ENCODE measurements around the gene DEFB116. TPM values are rescaled to one million over a fixed set of nuclear protein-coding genes. Genes with fewer than 3 reads are reported as not detected.

The DEFB116 gene, protein sequence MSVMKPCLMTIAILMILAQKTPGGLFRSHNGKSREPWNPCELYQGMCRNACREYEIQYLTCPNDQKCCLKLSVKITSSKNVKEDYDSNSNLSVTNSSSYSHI
- not detected for polyA plus RNA-seq (2013, experiment 1 of 2)
- polyA plus RNA-seq (2013, experiment 2 of 2): not detected

DNA sequence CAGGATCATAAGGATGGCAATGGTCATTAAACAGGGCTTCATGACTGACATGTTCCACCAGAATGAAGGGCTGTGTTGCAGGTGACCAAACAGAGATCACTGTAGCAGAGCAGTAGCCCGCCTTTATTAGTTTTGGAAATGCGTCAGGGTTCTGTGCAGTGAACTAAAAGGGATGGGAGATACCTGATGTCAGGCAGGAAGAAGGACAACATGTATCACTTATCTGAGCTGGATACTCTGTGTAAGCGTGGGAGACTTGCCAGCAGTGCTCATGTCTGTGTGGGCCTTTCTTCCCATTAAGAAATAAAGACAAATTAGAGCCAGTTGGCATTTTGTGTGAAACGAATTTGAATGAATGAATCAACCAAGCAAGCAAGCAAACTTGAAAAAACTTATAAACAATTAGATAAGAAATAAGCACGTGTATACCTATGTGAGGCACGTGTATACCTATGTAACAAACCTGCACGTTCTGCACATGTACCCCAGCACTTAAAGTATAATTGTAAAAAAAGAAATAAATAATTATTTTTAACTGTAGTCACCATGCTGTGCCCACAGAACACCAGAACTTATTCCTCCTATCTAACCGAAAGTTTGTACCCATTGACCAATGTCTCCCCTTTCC is at the start of gene DEFB116:
TSS of gene DEFB116 (minus strand) at position 51 of the 628 bp plus-strand sequence. CDS start at position 51, 0 bp downstream.
- Histone ChIP-seq H4K8ac (ENCODE audit: low read length) (no peak within 1 kb of the TSS), H3K18ac (ENCODE audit: low read depth in 1 of 2, low read length in 2 of 2) (no peak within 1 kb of the TSS), H3K4ac (ENCODE audit: low read depth in 1 of 2, low read length in 2 of 2) (no peak within 1 kb of the TSS), H2BK5ac (ENCODE audit: low read depth, low read length, poor library complexity, severe bottlenecking) (no peak within 1 kb of the TSS), H4K91ac (ENCODE audit: low read length) (no peak within 1 kb of the TSS), H3K36me3 (ENCODE audit: control insufficient read depth in 1 of 2, insufficient read depth in 2 of 2, low read depth in 1 of 2, low read length in 2 of 2) (no peaks in the 10 kb centered on the region), H2BK120ac (ENCODE audit: low read depth, low read length) (no peak within 1 kb of the TSS), H2AK5ac (ENCODE audit: low read length, severe bottlenecking) (no peak within 1 kb of the TSS), H3K4me1 (ENCODE audit: control insufficient read depth, insufficient read depth, low read depth, low read length) (no peaks in the 10 kb centered on the region), H3K27ac (ENCODE audit: low read length, poor library complexity, severe bottlenecking) (no peak within 1 kb of the TSS), H3K9me3 (ENCODE audit: control insufficient read depth, low read length) (peaks cover 4% of the 10 kb centered on the region), H3K23ac (ENCODE audit: low read length in 2 of 2) (no peak within 1 kb of the TSS), H3K4me3 (ENCODE audit: insufficient read depth in 1 of 2, low read depth in 1 of 2, low read length in 2 of 2) (no peak within 1 kb of the TSS), H2BK15ac (ENCODE audit: low read depth, poor library complexity, severe bottlenecking) (no peak within 1 kb of the TSS), H3K14ac (ENCODE audit: low read length in 2 of 2) (no peak within 1 kb of the TSS), H2AFZ (ENCODE audit: low read depth, low read length) (no peak within 1 kb of the TSS), H3K79me1 (replicated peaks; ENCODE audit: low read length, poor library complexity, severe bottlenecking) (no peaks in the 10 kb centered on the region), H2BK12ac (ENCODE audit: low read length in 2 of 2) (no peak within 1 kb of the TSS), H3K4me2 (ENCODE audit: low read length, poor library complexity, severe bottlenecking) (no peak within 1 kb of the TSS), H3K27me3 (ENCODE audit: control insufficient read depth in 1 of 2, insufficient read depth in 1 of 2, low read length in 2 of 2) (no peaks in the 10 kb centered on the region), H3K9ac (ENCODE audit: low read length) (no peak within 1 kb of the TSS)
- no peak for DNase-seq
- WGBS: 48% methylated on average over 5 of the region's 8 CpGs

DNA sequence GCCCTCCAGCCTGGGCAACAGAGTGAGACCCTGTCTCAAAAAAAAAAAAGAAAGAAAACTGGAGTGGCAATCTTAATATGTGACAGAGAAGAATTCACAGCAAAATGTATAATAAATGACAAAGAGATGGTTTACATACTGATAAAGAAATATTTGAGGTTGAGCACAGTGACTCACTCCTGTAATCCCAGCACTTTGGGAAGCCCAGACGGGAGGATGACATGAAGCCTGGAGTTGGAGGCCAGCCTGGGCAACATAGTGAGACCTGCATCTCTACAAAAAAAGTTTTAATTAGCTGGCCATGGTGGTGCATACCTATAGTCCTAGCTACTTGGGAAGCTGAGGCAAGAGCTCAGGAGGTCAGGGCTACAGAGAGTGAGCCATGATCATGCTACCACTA is 47.6 kb upstream of the DEFB116 start:
- Histone ChIP-seq H2BK5ac (ENCODE audit: low read depth, low read length, poor library complexity, severe bottlenecking) (no peak overlapping the region), H4K91ac (ENCODE audit: low read length) (no peak overlapping the region), H3K27ac (ENCODE audit: low read length, poor library complexity, severe bottlenecking) (no peak overlapping the region), H3K79me1 (replicated peaks; ENCODE audit: low read length, poor library complexity, severe bottlenecking) (no peaks in the 10 kb centered on the region), H4K8ac (ENCODE audit: low read length) (no peak overlapping the region), H3K27me3 (ENCODE audit: control insufficient read depth in 1 of 2, insufficient read depth in 1 of 2, low read length in 2 of 2) (no peaks in the 10 kb centered on the region), H3K9ac (ENCODE audit: low read length) (no peak overlapping the region), H3K14ac (ENCODE audit: low read length in 2 of 2) (no peak overlapping the region), H3K36me3 (ENCODE audit: control insufficient read depth in 1 of 2, insufficient read depth in 2 of 2, low read depth in 1 of 2, low read length in 2 of 2) (no peaks in the 10 kb centered on the region), H2BK15ac (ENCODE audit: low read depth, poor library complexity, severe bottlenecking) (no peak overlapping the region), H2AFZ (ENCODE audit: low read depth, low read length) (no peak overlapping the region), H3K23ac (ENCODE audit: low read length in 2 of 2) (no peak overlapping the region), H3K4me2 (ENCODE audit: low read length, poor library complexity, severe bottlenecking) (no peak overlapping the region), H2BK120ac (ENCODE audit: low read depth, low read length) (no peak overlapping the region), H2BK12ac (ENCODE audit: low read length in 2 of 2) (no peak overlapping the region), H3K4me3 (ENCODE audit: insufficient read depth in 1 of 2, low read depth in 1 of 2, low read length in 2 of 2) (no peak overlapping the region), H3K4ac (ENCODE audit: low read depth in 1 of 2, low read length in 2 of 2) (no peak overlapping the region), H2AK5ac (ENCODE audit: low read length, severe bottlenecking) (no peak overlapping the region), H3K9me3 (ENCODE audit: control insufficient read depth, low read length) (no peaks in the 10 kb centered on the region), H3K18ac (ENCODE audit: low read depth in 1 of 2, low read length in 2 of 2) (no peak overlapping the region), H3K4me1 (ENCODE audit: control insufficient read depth, insufficient read depth, low read depth, low read length) (no peaks in the 10 kb centered on the region)
- no peak for DNase-seq
- 38% methylated on average over 1 of the region's 1 CpG for WGBS

DNA sequence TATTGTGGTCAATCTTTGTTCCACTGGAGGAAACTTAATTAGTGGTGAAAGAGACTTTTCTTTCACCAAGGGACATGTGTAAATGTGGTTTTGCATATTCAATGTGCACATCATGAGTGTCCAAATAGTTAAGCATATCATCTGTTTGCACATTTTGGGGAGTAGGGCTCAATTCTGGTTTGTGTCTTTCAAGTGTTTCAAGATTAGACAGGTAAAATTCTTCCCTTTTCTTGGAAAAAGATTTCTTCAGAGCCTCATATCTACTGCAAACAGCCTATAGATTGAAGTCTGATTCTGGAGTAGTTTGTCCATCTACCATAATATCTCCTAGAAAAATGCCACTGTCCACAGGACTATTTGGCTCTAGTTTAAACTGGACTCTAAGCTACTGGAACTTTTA is 33.1 kb upstream of the DEFB116 start:
- no peak for DNase-seq
- Histone ChIP-seq H3K14ac (ENCODE audit: low read length in 2 of 2) (no peak overlapping the region), H2BK15ac (ENCODE audit: low read depth, poor library complexity, severe bottlenecking) (no peak overlapping the region), H3K36me3 (ENCODE audit: control insufficient read depth in 1 of 2, insufficient read depth in 2 of 2, low read depth in 1 of 2, low read length in 2 of 2) (no peaks in the 10 kb centered on the region), H3K4ac (ENCODE audit: low read depth in 1 of 2, low read length in 2 of 2) (no peak overlapping the region), H2BK5ac (ENCODE audit: low read depth, low read length, poor library complexity, severe bottlenecking) (no peak overlapping the region), H4K91ac (ENCODE audit: low read length) (no peak overlapping the region), H3K27ac (ENCODE audit: low read length, poor library complexity, severe bottlenecking) (no peak overlapping the region), H3K4me2 (ENCODE audit: low read length, poor library complexity, severe bottlenecking) (no peak overlapping the region), H3K23ac (ENCODE audit: low read length in 2 of 2) (no peak overlapping the region), H4K8ac (ENCODE audit: low read length) (no peak overlapping the region), H3K4me3 (ENCODE audit: insufficient read depth in 1 of 2, low read depth in 1 of 2, low read length in 2 of 2) (no peak overlapping the region), H2BK12ac (ENCODE audit: low read length in 2 of 2) (no peak overlapping the region), H3K4me1 (ENCODE audit: control insufficient read depth, insufficient read depth, low read depth, low read length) (no peaks in the 10 kb centered on the region), H2AK5ac (ENCODE audit: low read length, severe bottlenecking) (no peak overlapping the region), H3K9ac (ENCODE audit: low read length) (no peak overlapping the region), H2AFZ (ENCODE audit: low read depth, low read length) (no peak overlapping the region), H3K79me1 (replicated peaks; ENCODE audit: low read length, poor library complexity, severe bottlenecking) (no peaks in the 10 kb centered on the region), H3K9me3 (ENCODE audit: control insufficient read depth, low read length) (no peaks in the 10 kb centered on the region), H2BK120ac (ENCODE audit: low read depth, low read length) (no peak overlapping the region), H3K27me3 (ENCODE audit: control insufficient read depth in 1 of 2, insufficient read depth in 1 of 2, low read length in 2 of 2) (no peaks in the 10 kb centered on the region), H3K18ac (ENCODE audit: low read depth in 1 of 2, low read length in 2 of 2) (no peak overlapping the region)

DNA sequence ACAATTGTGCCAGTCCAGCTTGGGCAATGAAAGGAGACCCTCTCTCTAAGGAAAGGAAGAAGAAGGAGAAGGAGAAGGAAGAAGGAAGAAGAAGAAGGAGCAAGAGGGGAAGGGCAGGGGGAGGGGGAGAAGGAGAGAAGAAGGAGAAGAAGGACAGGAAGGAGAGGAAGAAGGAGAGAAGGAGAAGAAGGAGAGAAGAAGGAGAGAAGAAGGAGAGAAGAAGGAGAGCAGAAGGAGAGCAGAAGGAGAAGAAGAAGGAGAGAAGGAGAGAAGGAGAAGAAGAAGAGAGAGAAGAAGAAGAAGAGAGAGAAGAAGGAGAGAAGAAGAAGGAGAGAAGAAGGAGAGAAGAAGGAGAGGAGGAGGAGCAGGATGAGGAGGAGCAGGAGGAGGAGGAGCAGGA is 22.5 kb upstream of the DEFB116 start:
- Histone ChIP-seq H3K36me3 (ENCODE audit: control insufficient read depth in 1 of 2, insufficient read depth in 2 of 2, low read depth in 1 of 2, low read length in 2 of 2) (no peaks in the 10 kb centered on the region), H4K91ac (ENCODE audit: low read length) (no peak overlapping the region), H4K8ac (ENCODE audit: low read length) (no peak overlapping the region), H3K14ac (ENCODE audit: low read length in 2 of 2) (no peak overlapping the region), H3K27me3 (ENCODE audit: control insufficient read depth in 1 of 2, insufficient read depth in 1 of 2, low read length in 2 of 2) (no peaks in the 10 kb centered on the region), H3K4me2 (ENCODE audit: low read length, poor library complexity, severe bottlenecking) (no peak overlapping the region), H3K4me3 (ENCODE audit: insufficient read depth in 1 of 2, low read depth in 1 of 2, low read length in 2 of 2) (no peak overlapping the region), H2BK120ac (ENCODE audit: low read depth, low read length) (no peak overlapping the region), H3K9ac (ENCODE audit: low read length) (no peak overlapping the region), H3K79me1 (replicated peaks; ENCODE audit: low read length, poor library complexity, severe bottlenecking) (no peaks in the 10 kb centered on the region), H3K27ac (ENCODE audit: low read length, poor library complexity, severe bottlenecking) (no peak overlapping the region), H2BK15ac (ENCODE audit: low read depth, poor library complexity, severe bottlenecking) (no peak overlapping the region), H2BK12ac (ENCODE audit: low read length in 2 of 2) (no peak overlapping the region), H2AFZ (ENCODE audit: low read depth, low read length) (no peak overlapping the region), H3K23ac (ENCODE audit: low read length in 2 of 2) (no peak overlapping the region), H2BK5ac (ENCODE audit: low read depth, low read length, poor library complexity, severe bottlenecking) (no peak overlapping the region), H3K18ac (ENCODE audit: low read depth in 1 of 2, low read length in 2 of 2) (no peak overlapping the region), H3K4me1 (ENCODE audit: control insufficient read depth, insufficient read depth, low read depth, low read length) (no peaks in the 10 kb centered on the region), H3K4ac (ENCODE audit: low read depth in 1 of 2, low read length in 2 of 2) (no peak overlapping the region), H3K9me3 (ENCODE audit: control insufficient read depth, low read length) (peaks cover 6% of the 10 kb centered on the region), H2AK5ac (ENCODE audit: low read length, severe bottlenecking) (no peak overlapping the region)
- no peak for DNase-seq

Data from mesenchymal stem cell (in vitro differentiated cells and primary cell).